CD4-positive, alpha-beta T cell treated with Interleukin-10 for 1 hour (primary cell): ENCODE measurements around the gene BTNL2.
"Not testable (repeated sequence)": the region's sequence is repeated elsewhere in the genome, so short reads cannot be mapped to it uniquely, and the experiment has no call there.

ENCODE experiments used
- DNase-seq: peaks from one replicate; pipeline ENCODE4 v3.0.0-alpha.2; 2020

Gene BTNL2

DNA sequence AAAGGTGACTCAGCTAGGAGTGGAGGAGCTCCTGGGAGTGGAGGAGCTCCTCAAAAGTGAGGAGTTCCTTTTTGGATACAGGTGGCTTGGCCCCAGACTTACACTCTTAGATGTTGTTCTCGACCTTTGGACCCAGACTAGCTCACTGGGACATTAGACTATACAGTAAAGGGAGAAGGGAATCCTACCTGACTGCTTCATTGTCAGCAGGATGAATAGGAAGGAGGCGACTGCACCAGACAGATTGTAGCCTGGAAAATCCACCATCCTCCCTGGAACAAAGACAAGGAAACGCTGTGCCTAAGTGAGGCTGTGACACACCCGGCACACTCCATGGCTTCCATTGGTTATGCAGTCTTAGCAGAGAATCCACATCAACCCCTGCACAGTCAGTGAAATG, at the start of gene BTNL2:
Gene BTNL2 (minus strand): TSS at position 325 of the 400 bp plus-strand sequence. CDS start 58 bp downstream, at position 267.
- DNase-seq = no peak

DNA sequence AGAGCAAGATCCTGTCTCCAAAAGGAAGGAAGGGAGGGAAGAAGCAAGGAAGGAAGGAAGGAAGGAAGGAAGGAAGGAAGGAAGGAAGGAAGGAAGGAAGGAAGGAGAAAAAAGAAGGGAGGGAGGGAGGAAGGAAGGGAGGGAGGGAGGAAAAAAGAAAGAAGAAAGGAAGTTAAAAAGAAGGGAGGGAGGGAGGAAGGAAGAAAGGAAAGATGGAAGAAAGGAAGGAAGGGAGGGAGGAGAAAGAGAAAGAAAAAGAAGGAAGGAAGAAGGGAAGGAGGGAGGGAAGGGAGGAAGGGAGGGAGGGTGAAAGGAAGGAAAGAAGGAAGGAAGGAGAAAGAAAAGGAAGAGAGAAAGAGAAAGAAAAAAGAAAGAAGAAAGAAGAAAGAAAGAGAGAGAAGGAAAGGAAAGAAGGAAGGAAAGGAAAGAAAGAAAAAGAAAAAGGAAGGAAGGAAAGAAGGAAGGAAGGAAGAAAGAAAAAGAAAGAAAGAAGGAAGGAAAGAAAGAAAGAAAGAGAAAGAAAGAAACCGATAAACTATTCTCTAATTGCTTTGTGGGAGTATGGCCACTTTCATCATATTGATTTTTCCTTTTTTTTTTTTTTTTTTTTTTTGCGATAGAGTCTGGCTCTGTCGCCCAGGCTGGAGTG, 42.2 kb upstream of the BTNL2 start:
- DNase-seq = no peak

GRCh38 chr6:32447932-32448331, 41.0 kb upstream of the BTNL2 start:
- DNase-seq = no peak

GRCh38 chr6:32445321-32445854, 38.4 kb upstream of the BTNL2 start:
- DNase-seq = no peak

GRCh38 chr6:32444433-32444832, 37.5 kb upstream of the BTNL2 start:
- no peak for DNase-seq

- no peak for DNase-seq
Measured at GRCh38 chr6:32442977-32443552, 36.1 kb upstream of the BTNL2 start.

- no peak for DNase-seq
Measured at GRCh38 chr6:32442243-32442667, 35.3 kb upstream of the BTNL2 start.

- DNase-seq = peak; percentile 91
Measured at GRCh38 chr6:32439602-32440214, 32.7 kb upstream of the BTNL2 start, which contains the start of gene HLA-DRA. Gene HLA-DRA (plus strand): TSS chr6:32439887. CDS start chr6:32439951, 64 bp downstream.

DNA sequence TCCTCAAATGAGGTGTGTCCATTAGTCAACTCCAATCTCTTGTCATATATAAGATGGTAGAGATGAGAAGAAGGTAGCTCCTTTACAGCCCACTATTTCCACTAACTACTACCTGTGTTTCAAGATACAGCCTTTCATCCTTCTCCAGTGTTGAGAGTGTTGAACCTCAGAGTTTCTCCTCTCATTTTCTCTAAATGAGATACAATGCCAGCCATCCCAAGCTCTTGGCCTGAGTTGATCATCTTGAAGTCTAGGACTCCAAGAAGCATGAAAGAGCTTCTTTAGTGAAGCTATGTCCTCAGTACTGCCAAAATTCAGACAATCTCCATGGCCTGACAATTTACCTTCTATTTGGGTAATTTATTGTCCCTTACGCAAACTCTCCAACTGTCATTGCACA, 32.2 kb upstream of the BTNL2 start:
- DNase-seq = no peak

DNA sequence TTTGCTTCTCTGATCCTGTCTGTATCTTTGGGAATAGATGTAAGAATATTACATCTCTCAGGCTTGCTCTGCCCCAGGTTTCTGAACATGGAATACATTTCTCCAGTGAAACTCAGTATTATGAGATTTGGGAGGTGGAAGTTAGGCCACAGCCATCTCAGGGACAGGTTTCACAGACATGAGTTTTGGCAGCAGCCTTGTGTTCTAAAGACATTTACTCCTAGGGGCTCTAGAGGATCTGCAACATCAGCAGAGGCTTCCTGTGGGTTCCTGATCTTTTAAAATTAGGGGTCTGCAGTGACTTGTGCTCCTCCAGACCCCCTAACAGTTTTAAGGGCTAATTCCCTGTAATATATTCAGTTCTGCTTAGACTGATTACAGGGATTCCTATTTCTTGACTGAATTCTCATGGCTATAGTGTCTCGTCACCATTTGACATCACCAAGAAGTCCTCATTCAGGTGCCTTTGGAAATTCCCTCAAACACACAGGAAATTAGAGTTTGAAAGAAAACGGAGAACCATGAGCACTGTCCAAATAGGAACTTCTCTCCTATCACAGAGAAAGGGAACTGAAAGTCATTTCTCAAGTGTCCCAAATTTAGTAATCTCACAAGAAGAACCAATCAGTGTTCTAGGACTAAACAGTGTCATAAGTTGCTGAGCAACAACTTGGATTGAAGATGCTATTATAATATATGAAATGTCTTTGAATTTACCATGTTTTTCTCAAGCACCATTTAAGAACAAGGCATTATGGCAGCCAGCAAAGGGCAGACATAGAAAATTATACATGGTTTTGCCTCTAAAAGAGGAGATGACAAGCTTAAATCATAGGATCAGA, 30.2 kb upstream of the BTNL2 start:
- DNase-seq = peak; percentile 56

DNA sequence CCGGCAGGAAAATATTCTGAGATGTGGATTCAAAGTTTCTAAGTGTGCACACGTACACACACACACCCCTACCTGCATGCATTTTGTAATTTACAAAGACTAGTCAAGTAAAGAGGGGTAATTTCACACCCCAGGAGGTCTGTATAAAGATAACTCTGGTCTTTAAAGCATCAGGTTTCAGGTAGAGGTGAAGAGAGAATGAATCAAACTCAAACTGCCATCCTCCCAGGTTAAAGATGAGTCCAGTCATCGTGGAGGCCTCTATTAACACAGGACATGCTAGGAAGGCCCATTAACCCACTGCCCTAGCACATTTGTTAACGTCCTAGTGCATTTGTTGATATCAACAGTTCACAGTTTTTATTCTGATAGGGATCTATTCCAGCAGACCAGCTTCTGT, 29.2 kb upstream of the BTNL2 start:
- DNase-seq = no peak

GRCh38 chr6:32433950-32434349, 27.0 kb upstream of the BTNL2 start:
- not testable (repeated sequence) for DNase-seq

DNA sequence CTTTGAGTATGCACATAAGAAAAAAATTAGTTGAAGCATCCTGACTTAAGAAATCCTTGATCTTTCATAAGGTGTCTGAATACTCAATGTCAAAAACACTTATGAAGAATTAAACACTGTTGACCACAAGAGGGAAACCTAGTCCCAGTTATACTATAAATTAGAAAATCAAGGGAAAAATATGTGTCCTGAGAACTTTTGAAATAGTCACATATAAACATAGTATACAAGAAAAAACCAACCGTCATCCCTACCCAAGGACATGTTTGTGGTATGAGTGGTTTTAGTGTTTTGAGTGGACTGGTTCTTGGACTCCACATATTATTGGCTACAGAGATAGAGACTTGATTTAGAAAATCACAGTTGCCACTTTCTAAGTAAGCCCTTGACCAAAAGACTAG, 25.1 kb upstream of the BTNL2 start:
- peak; percentile 56 for DNase-seq

- DNase-seq = no peak
Measured at GRCh38 chr6:32431142-32431541, 24.2 kb upstream of the BTNL2 start.

- no peak for DNase-seq
Measured at GRCh38 chr6:32430179-32430578, 23.2 kb upstream of the BTNL2 start.

DNA sequence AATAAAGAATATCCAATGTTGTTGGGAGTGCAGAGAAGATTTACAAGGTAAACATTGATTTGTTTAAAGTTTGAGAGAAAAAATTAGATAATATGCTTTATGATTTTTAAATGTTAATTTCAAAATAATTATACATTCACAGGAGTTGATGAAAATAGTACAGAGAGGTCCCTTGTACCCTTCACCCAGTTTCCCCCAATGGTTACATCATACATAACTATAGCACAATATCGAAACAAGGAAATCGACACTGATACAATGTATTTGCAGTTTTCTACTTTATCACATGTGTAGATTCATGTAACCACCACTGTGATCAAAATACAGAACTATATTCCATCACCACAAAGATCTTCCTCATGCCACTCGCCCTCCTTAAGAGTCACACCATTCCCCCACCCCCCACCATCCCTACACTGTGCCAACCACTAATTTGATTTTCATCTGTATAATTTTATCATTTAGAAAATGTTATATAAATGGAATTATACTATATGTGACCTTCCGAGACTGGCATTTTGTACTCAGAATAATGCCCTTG, 21.0 kb upstream of the BTNL2 start:
- DNase-seq = no peak

DNA sequence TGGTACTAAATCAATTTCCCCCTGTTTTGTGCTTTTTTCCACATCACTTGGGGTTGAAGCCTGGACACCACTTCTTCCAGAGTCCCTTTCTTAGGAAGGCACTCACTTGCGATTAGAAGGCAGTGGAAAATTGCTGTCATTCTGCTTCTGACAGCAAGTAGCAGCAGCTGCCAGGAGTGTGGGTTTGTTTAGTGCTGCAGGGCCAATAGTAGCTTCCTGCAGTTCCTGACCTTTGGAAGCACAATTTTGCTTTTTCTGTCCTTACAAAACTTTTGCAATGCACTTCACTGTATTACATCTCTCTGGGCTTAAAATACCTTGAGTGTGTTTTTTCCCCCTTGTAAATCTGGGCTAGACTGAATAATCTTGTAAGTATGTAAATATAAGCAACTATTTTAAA, 20.2 kb upstream of the BTNL2 start:
- DNase-seq = no peak

DNA sequence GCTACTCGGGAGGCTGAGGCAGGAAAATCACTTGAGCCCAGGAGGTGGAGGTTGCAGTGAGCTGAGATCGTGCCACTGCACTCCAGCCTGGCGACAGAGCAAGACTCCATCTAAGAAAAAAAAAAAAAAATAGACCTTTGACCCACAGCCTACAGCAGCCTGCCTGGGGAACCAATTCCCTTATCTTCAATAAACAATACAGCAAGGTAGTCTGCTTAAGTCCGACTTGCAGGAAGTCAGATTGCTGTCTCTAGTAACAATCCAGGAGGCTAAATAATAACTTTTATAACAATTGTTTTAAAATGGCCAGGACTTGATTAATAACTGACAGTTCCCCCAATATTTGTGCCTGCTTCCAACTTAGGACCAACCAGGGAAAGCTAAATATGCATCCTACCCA, 19.4 kb upstream of the BTNL2 start:
- no peak for DNase-seq

DNA sequence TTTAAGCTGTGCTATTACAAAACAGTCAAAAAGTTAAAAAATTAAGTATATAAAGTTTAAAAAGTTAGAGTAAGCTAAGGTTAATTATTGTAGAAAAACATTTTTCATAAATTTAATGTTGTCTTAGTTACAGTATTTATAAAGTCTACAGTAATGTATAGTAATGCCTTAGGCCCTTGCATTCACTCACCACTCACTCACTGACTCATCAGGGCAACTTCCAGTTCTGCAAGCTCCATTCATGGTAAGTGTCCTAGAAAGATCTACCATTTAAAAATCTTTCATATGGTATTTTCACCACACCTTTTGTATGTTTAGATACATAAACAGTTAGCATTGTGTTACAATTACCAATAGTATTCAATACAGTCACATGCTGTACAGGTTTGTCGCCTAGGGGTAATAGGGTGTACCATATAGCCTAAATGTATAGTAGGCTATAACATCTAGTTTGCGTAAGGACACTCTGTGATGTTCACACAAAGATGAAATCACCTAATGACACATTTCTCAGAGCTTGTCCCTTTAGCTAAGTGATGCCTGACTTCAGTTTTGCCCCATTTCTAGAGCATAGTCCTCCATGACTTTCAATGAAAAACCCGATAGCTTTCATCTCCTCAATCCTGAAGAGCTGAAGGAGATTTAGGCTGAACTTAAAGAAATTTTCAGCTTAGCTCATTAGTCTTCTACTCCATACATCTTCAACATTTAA, 17.8 kb upstream of the BTNL2 start:
- DNase-seq = no peak

GRCh38 chr6:32416036-32416435, 9.1 kb upstream of the BTNL2 start:
- DNase-seq = no peak

DNA sequence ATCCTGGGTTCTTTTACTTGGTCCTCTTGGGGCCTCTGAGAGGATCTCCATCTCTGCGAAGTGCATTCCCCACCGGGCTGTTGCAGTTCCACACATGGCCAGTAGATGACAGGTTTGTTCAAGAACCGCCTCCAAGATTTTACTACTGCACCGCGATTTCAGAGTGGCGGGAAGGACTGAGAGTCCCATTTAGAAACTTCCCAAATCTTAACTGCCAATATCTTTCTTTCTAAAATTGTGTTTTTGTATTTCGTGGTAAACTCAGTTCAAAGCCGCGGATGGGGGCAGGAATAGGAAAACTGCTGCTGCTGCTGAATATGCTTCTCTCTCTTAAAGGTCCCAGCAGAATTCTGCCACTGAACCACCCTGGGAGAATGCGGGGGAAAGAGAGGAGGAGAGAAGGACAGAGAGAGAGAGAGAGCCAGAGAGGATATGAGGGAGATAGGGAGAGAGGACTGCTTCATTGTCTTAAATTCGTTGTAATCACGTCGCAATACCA, 8.6 kb upstream of the BTNL2 start:
- DNase-seq = peak; percentile 77
